NCI-H128 (cell line): ENCODE measurements around the gene ASXL1.

Experiments
- DNase-seq: peaks from one replicate; lab custom pipeline; 2025; ENCODE audit not compliant: unreplicated experiment; lab: John Stamatoyannopoulos, UW

The ASXL1 gene

DNA sequence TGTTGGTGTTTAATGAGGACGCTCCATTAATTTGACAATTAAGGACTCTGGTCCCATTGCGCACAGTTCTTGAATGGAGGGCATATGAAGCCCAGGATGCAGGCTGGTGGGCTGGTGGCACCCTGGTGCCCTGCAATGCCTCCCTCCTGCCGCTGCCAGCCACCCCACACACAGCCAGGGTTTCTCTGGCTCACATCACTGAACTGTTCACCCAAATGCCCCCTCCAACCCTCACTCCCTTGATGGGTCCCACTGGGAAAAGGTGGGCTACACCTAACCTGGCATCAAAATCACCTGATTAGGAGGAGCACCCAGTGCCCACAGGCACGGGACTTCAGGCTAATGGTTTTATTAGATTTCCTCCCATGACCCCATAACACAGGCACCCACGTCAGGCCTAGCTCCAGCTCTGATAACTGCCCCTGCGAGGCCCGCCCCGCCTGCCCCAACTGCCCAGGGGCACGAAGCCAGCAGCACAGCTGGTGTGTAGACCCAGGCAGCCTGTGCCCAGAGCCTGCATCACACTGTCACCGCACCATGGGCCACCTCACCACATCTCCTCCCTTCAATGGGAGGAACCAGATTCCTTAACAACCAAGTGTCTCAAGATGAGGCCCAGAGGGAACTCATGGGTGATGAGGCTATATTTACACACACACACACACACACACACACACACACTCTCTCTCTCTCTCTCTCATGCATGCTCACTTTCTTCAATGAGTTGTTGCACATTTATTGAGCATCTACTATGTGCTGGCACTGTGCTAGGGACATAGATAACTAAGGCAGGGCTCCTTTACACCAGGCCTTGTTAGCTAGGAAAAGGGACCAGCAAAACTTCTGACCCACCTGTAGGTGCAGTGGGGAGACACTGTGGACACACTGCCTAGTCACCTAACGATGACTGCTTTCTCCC lies 119.7 kb downstream of the ASXL1 start:
- no peak for DNase-seq

DNA sequence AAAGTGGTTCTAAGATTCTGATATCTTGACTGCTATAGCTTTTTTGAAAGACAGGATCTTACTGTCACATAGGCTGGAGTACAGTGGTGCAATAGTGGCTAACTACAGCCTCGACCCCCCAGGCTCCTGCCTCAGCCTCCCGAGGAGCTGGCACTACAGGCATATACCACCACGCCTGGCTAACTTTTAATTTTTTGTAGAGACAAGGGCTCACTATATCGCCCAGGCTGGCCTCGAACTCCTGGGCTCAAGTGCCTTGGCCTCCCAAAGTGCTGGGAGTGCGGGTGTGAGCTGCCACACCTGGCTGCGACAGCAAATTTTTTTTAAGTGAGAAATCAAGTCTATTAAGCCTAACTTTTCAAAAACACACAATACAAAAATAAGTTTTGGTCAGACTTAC lies 120.4 kb downstream of the ASXL1 start:
- no peak for DNase-seq

DNA sequence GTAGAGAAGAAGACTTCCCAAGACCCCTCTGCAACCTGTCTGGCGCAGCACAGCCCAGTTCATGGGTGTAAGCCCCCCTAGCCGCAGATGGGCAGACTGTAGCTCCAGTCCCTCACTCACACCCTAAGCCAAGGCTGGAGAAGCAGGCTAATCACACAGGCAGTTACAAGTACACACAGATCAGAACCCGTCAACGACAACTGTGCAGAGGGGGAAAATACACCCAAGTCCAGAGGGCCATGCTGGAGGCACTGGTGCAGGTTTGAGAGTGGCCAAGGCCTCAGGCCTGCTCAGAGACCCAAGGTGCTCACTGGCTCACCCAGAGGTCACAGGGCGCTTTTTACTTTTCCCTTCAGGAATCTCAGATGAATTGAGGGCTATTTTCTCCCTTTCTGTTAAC lies 120.9 kb downstream of the ASXL1 start:
- DNase-seq, result no peak

GRCh38 chr20:32479697-32480171 lies 121.6 kb downstream of the ASXL1 start:
- DNase-seq, result no peak

DNA sequence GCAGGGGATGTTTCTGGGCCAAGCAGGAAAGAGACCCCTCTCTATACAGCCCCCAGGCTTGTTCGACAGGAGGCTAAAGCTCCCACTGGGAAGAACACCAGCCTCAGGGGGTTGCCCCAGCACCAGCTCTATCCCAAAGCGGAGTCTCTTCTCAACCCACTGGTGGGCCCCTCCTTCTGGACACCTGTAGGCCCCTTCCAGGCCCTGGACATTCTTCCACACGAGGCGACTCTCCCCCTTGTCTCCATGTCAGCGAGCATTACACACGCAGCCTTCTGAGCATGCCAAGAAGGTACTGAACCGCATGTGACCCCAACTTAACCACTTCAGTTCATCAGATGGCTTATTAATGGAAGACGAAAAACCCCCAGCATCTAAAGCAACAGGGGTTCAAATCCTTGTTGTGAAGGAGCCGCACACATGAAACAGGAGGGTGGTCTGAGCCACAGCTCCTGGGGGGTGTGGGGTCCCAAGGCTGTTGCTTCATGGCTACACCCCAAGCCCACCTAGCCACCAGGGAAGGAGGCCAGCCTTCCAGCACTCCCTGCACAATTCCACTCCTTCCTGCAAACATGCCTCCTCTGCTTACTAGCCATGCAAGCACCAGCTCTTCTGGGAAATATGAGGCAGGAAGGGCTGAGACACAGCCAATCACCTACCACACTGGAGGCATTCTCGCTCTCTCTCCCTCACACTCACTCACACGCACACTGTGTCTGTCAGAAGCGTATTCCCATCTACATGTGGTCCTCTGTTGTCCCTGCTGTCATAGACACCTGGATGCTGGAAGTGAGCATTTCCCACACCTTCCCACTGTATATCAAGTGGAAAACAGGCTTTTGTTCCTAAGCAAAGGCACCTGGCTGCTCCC lies 122.5 kb downstream of the ASXL1 start:
- DNase-seq, result no peak

DNA sequence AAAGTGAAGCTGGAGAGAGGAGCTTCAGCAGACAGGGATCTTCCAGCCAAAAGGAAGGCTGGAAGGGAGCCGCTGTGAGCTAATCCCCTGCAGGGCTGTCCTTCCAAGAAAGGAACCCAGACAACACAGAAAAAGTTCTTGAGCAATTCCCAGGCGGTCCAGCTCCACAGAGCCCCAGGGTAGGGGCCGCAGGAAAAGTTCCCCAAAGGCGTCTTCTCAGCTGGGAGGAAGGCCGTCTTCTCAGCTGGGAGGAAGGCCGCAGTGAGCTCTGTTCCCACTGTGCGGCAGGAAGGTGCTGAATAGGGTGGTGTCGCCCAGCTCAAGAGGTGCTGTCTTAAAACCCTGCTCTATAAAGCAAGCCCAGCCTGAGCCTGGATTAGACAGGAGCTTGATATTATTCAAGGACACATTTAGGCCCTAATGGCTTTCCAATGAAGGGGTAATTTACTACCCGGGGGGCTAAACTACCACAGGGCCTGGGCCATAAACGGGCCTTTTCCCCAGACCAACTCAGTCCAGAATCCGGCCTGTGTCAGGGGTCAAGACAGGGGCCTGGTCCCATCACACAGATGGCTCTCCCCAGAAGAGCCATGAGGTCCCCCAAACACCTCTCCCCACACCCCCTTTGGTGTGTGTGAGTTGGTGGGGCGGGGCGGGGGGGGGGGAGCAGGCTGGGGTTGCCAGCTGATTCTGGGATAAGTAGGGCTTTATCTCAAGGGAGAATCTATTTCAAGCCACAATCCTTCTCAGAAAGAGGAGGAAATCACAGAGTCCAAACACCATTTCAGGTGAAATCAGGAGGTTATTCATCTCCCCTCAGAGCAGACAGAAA lies 123.4 kb downstream of the ASXL1 start:
- DNase-seq, result no peak

- no peak for DNase-seq
These were observed 124.0 kb downstream of the ASXL1 start for GRCh38 chr20:32482143-32482441.

GRCh38 chr20:32482442-32483261 lies 124.5 kb downstream of the ASXL1 start:
- no peak for DNase-seq

DNA sequence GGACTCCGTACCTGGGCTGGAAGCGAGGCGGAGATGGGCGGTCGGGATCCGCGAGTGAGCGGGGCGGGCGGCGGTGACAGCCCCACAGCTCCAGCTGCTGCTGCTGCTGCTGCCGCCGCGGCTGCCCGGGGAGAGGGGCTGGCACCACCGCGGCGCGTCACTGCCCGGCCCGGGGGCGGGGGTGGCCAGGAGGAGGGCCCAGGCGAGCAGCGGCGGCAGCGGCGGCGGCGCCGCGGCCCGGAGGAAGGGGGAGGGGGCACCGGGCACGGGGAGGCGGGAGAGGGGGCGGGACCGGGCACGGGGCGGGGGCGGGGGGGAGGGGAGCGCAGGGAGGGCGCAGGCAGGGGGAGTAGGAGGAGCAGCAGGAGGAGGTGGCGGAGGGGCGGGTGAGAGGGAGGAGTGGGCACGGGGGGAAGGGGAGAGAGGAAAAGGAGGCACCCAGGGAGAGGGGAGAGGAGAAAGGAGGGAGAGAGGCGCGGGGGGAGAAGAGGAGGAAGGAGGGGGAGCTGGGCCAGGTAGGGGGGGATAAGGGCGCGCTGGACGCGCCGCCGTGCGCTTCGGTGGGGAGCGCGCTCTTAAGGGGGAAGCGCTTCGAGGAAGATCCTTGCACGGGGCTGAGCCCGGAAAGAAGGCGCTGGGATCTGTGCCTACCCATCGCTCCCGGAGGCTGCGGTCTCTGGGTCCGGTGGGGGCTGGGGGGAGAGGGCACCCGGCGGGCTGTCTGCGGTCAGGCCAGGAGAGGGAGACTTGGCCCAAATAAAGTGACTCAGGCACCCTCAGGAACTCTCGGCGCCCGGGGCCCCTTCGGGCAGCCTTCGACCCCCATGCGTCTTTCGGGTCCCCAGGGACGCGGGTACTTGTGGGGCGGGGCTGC lies 125.5 kb downstream of the ASXL1 start:
- DNase-seq, result peak; percentile 45

GRCh38 chr20:32484225-32484957 lies 126.3 kb downstream of the ASXL1 start:
- DNase-seq, result no peak

GRCh38 chr20:32484958-32485769 lies 127.0 kb downstream of the ASXL1 start:
- DNase-seq, result peak; percentile 41

- no peak for DNase-seq
These were observed 127.8 kb downstream of the ASXL1 start for GRCh38 chr20:32485770-32486478.

DNA sequence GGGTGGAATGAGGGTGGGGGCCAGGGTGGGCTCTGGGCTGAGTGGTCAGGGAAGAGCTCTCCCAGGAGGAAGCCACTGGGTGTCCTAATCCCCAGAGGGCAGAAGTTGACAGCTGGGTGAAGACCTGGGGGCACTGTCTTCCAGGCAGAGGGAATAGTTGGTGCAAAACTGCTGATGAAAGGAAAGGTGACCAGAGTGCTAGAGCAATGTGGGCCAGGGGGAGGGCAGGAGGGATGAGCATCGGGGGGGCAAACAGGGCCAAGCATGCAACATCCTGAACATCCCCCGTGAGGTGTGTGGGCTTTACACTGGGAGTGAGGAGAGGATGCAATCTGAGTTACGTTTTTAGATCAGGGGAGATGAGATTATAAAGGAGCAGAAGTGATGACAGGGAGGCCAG lies 129.2 kb downstream of the ASXL1 start:
- DNase-seq, result no peak

- no peak for DNase-seq
These were observed 130.1 kb downstream of the ASXL1 start for GRCh38 chr20:32488066-32488838.
